ENCODE measurements around the gene SUFU.
"Not testable (repeated sequence)": the region's sequence is repeated elsewhere in the genome, so short reads cannot be mapped to it uniquely, and the experiment has no call there.

SUFU gene

GRCh38 chr10:102654969-102655368, 151.2 kb downstream of the SUFU start:
- no peak for DNase-seq

GRCh38 chr10:102656026-102656425, 152.3 kb downstream of the SUFU start:
- no peak for DNase-seq

- DNase-seq = no peak
Measured at GRCh38 chr10:102656791-102657371, 153.1 kb downstream of the SUFU start.

GRCh38 chr10:102657451-102657850, 153.7 kb downstream of the SUFU start:
- DNase-seq = no peak

- DNase-seq = no peak
Measured at GRCh38 chr10:102657984-102658724, 154.4 kb downstream of the SUFU start.

GRCh38 chr10:102658802-102659201, 155.0 kb downstream of the SUFU start:
- no peak for DNase-seq

GRCh38 chr10:102660888-102661657, 157.3 kb downstream of the SUFU start:
- peak; percentile 33 for DNase-seq

- no peak for DNase-seq
Measured at GRCh38 chr10:102661658-102662028, 157.9 kb downstream of the SUFU start.

- DNase-seq = no peak
Measured at GRCh38 chr10:102665904-102666509, 162.2 kb downstream of the SUFU start.

GRCh38 chr10:102667411-102667810, 163.6 kb downstream of the SUFU start:
- DNase-seq = not testable (repeated sequence)

- no peak for DNase-seq
Measured at GRCh38 chr10:102668326-102669107, 164.7 kb downstream of the SUFU start.

GRCh38 chr10:102669206-102670064, 165.7 kb downstream of the SUFU start:
- DNase-seq = no peak

- no peak for DNase-seq
Measured at GRCh38 chr10:102670065-102670670, 166.4 kb downstream of the SUFU start.

GRCh38 chr10:102670871-102671434, 167.2 kb downstream of the SUFU start:
- no peak for DNase-seq

- no peak for DNase-seq
Measured at GRCh38 chr10:102673236-102673818, 169.6 kb downstream of the SUFU start.

- peak; percentile 50 for DNase-seq
Measured at GRCh38 chr10:102673819-102674511, 170.2 kb downstream of the SUFU start.

- DNase-seq = no peak
Measured at GRCh38 chr10:102674566-102674965, 170.8 kb downstream of the SUFU start.

GRCh38 chr10:102675011-102675665, 171.4 kb downstream of the SUFU start:
- DNase-seq = no peak

Data from activated T-cell treated with anti-CD3 and anti-CD28 coated beads for 4 hours (primary cell).